Ishikawa (cell line): ENCODE results near the gene CSTPP1.

Experiments
- CEBPB ChIP-seq: IDR thresholded peaks from 2 replicates; pipeline ENCODE4 v1.6.1; 2012
- CREB1 ChIP-seq: IDR thresholded peaks from 2 replicates; pipeline ENCODE4 v1.6.1; 2012; ENCODE audit warnings: low read depth
- EGR1 ChIP-seq: IDR thresholded peaks from 2 replicates; pipeline ENCODE4 v1.6.1; 2012
- EP300 ChIP-seq: IDR thresholded peaks from 2 replicates; pipeline ENCODE4 v1.6.1; 2012; ENCODE audit warnings: borderline replicate concordance
- FOXM1 ChIP-seq: IDR thresholded peaks from 2 replicates; pipeline ENCODE4 v1.6.1; 2012; ENCODE audit warnings: low read depth, borderline replicate concordance
- NFIC ChIP-seq: IDR thresholded peaks from 2 replicates; pipeline ENCODE4 v1.6.1; 2012
- RAD21 ChIP-seq: IDR thresholded peaks from 2 replicates; pipeline ENCODE4 v1.6.1; 2012; ENCODE audit warnings: low read depth
- TAF1 ChIP-seq: IDR thresholded peaks from 2 replicates; pipeline ENCODE4 v1.6.1; 2012; ENCODE audit warnings: low read depth, mild to moderate bottlenecking
- TCF12 ChIP-seq: IDR thresholded peaks from 2 replicates; pipeline ENCODE4 v1.6.1; 2012; ENCODE audit warnings: low read depth
- TEAD4 ChIP-seq: IDR thresholded peaks from 2 replicates; pipeline ENCODE4 v1.6.1; 2012
- YY1 ChIP-seq: IDR thresholded peaks from 2 replicates; pipeline ENCODE4 v1.6.1; 2012; ENCODE audit warnings: low read depth
- ZBTB7A ChIP-seq: IDR thresholded peaks from 2 replicates; pipeline ENCODE4 v1.6.1; 2012; ENCODE audit warnings: low read depth
- TF ChIP-seq, protein P1 (sequence below): IDR thresholded peaks from 2 replicates; pipeline ENCODE4 v1.6.1; 2012
- TF ChIP-seq, protein P2 (sequence below): IDR thresholded peaks from 2 replicates; pipeline ENCODE4 v1.6.1; 2012
- TF ChIP-seq, protein P3 (sequence below): IDR thresholded peaks from 2 replicates; pipeline ENCODE4 v1.6.1; 2012; ENCODE audit warnings: low read depth, mild to moderate bottlenecking

CSTPP1 gene

DNA sequence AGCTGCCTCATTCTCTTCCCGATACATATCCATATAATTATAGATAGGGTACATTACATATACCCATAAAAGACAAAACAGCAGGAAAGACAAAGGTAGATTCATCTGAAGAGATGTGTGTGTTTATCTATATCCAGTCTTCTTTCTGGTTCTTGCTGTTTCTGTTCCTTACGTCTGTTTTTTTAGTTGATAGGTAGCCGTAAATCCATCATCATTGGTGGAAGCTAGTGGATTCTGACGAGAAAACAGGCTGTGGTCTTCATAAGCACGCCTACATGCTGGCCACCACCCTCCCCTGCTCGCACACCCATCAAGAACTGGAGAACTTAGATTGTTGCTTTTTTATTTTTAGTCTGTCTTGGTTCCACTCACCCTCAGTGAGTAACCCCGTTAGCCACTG, 188.5 kb downstream of the CSTPP1 start:
- TF ChIP-seq TEAD4 (no peak), CREB1 (no peak), EGR1 (no peak), NFIC (no peak), FOXM1 (no peak), CEBPB (no peak), YY1 (no peak), EP300 (no peak), RAD21 (no peak), TCF12 (no peak)
- TF ChIP-seq, protein P1, sequence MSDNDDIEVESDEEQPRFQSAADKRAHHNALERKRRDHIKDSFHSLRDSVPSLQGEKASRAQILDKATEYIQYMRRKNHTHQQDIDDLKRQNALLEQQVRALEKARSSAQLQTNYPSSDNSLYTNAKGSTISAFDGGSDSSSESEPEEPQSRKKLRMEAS, result no peak
- TF ChIP-seq, protein P2, sequence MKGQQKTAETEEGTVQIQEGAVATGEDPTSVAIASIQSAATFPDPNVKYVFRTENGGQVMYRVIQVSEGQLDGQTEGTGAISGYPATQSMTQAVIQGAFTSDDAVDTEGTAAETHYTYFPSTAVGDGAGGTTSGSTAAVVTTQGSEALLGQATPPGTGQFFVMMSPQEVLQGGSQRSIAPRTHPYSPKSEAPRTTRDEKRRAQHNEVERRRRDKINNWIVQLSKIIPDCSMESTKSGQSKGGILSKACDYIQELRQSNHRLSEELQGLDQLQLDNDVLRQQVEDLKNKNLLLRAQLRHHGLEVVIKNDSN, result no peak

- TF ChIP-seq RAD21 (no peak), ZBTB7A (no peak), TCF12 (no peak), CREB1 (no peak), NFIC (no peak), EP300 (no peak), CEBPB (no peak), EGR1 (no peak), FOXM1 (no peak), TAF1 (no peak), YY1 (no peak)
- TF ChIP-seq, protein P3, sequence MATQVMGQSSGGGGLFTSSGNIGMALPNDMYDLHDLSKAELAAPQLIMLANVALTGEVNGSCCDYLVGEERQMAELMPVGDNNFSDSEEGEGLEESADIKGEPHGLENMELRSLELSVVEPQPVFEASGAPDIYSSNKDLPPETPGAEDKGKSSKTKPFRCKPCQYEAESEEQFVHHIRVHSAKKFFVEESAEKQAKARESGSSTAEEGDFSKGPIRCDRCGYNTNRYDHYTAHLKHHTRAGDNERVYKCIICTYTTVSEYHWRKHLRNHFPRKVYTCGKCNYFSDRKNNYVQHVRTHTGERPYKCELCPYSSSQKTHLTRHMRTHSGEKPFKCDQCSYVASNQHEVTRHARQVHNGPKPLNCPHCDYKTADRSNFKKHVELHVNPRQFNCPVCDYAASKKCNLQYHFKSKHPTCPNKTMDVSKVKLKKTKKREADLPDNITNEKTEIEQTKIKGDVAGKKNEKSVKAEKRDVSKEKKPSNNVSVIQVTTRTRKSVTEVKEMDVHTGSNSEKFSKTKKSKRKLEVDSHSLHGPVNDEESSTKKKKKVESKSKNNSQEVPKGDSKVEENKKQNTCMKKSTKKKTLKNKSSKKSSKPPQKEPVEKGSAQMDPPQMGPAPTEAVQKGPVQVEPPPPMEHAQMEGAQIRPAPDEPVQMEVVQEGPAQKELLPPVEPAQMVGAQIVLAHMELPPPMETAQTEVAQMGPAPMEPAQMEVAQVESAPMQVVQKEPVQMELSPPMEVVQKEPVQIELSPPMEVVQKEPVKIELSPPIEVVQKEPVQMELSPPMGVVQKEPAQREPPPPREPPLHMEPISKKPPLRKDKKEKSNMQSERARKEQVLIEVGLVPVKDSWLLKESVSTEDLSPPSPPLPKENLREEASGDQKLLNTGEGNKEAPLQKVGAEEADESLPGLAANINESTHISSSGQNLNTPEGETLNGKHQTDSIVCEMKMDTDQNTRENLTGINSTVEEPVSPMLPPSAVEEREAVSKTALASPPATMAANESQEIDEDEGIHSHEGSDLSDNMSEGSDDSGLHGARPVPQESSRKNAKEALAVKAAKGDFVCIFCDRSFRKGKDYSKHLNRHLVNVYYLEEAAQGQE, result no peak
- TF ChIP-seq, protein P2, result no peak
- TF ChIP-seq, protein P1, result no peak
Measured at GRCh38 chr11:47127213-47127612, 190.7 kb downstream of the CSTPP1 start.

DNA sequence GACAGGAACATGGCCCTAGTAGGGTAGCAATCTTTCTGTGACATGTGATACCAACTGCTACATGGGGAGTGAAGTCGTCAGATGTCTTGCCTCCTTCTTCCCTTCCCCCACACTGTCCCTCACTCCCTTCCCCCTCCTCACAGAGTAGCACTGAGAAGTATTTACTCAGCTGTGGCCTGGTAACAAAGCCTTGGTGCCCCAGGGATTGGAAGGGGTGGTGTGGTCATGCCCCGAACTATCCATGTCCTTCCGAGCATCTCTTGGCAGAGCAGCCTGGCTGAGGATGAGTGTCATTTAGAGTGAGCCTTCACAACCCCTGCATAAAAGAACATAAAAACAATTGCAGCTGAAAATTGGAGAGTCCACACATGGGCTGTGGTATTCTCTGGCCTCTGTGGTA, 194.0 kb downstream of the CSTPP1 start:
- TF ChIP-seq TAF1 (no peak), TEAD4 (no peak)

DNA sequence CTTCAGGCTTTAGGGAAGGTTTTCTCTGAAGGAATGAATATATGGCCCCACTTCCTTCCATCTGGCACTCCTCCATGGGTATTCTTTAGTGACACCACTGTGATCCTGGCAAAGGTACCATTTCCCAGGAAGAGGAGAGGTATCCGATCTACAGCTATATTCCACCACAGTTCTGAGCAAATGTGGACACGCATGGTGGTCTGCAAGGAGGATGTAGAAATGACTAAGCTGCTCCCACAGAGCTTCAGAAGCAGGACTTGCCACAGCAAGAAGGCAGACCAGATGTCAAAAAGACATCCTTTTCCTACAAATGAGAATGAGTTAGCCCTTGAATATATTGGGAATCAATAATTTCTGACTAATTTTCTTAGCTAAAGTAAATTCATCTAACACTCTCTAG, 194.6 kb downstream of the CSTPP1 start:
- TF ChIP-seq NFIC (no peak), CREB1 (no peak), RAD21 (no peak), TCF12 (no peak), YY1 (no peak)
- TF ChIP-seq, protein P1, result no peak
- TF ChIP-seq, protein P2, result no peak

DNA sequence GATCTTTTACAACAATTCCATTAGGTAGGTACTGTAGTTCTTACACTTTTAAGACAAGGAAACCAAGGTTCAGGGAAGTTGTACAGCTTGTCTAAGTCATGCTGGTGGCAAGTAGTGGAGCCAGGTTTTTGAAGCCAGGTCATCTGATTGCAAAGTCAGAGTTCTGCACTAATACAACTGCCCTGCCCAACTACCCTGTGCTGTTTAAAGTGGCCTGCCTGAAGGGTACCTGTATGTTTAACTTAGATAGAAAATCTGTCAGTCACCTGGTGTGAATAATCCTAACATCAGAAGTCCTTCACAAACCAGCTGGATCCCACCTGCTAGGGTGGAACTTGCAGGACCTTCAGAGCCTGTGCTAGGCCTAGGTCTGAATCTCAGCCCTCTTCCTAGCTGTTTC, 195.9 kb downstream of the CSTPP1 start:
- TF ChIP-seq EGR1 (no peak), RAD21 (no peak), NFIC (no peak), CREB1 (no peak), ZBTB7A (no peak), TCF12 (no peak), YY1 (no peak), FOXM1 (no peak), CEBPB (no peak), EP300 (no peak), TEAD4 (no peak)
- TF ChIP-seq, protein P1, result no peak
- TF ChIP-seq, protein P3, result no peak
- TF ChIP-seq, protein P2, result no peak
